Measurements from ENCODE around the gene PVR.

PVR gene

GRCh38 chr19:44698492-44699201 lies 54.9 kb downstream of the PVR start, which contains the start of gene CEACAM16:
Gene CEACAM16, plus strand, starts transcription at chr19:44699151. Its CDS starts 2,306 bp downstream, at chr19:44701457.
- no peak for TF ChIP-seq ZFX (IDR thresholded peaks at IDR 0.05)
- TF ChIP-seq, protein P1, sequence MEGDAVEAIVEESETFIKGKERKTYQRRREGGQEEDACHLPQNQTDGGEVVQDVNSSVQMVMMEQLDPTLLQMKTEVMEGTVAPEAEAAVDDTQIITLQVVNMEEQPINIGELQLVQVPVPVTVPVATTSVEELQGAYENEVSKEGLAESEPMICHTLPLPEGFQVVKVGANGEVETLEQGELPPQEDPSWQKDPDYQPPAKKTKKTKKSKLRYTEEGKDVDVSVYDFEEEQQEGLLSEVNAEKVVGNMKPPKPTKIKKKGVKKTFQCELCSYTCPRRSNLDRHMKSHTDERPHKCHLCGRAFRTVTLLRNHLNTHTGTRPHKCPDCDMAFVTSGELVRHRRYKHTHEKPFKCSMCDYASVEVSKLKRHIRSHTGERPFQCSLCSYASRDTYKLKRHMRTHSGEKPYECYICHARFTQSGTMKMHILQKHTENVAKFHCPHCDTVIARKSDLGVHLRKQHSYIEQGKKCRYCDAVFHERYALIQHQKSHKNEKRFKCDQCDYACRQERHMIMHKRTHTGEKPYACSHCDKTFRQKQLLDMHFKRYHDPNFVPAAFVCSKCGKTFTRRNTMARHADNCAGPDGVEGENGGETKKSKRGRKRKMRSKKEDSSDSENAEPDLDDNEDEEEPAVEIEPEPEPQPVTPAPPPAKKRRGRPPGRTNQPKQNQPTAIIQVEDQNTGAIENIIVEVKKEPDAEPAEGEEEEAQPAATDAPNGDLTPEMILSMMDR (conservative IDR thresholded peaks at IDR 0.05) = no peak
- H3K27ac ChIP-seq = peak within 1 kb of the TSS; percentile 8; the same call in 1 of the 2 replicates

GRCh38 chr19:44700547-44700946 lies 56.8 kb downstream of the PVR start:
- no peak overlapping the region for H3K27ac ChIP-seq
- TF ChIP-seq ZFX (IDR thresholded peaks at IDR 0.05) = no peak
- TF ChIP-seq, protein P1 (conservative IDR thresholded peaks at IDR 0.05) = no peak

GRCh38 chr19:44701228-44701627 lies 57.5 kb downstream of the PVR start:
- no peak overlapping the region for H3K27ac ChIP-seq
- no peak for TF ChIP-seq ZFX (IDR thresholded peaks at IDR 0.05)
- TF ChIP-seq, protein P1 (conservative IDR thresholded peaks at IDR 0.05) = no peak

- TF ChIP-seq, protein P1 (conservative IDR thresholded peaks at IDR 0.05) = no peak
- TF ChIP-seq ZFX (IDR thresholded peaks at IDR 0.05) = no peak
- no peak overlapping the region for H3K27ac ChIP-seq
Observed at GRCh38 chr19:44702551-44703176, 59.0 kb downstream of the PVR start.

GRCh38 chr19:44703336-44704078 lies 59.8 kb downstream of the PVR start:
- no peak for TF ChIP-seq ZFX (IDR thresholded peaks at IDR 0.05)
- TF ChIP-seq, protein P1 (conservative IDR thresholded peaks at IDR 0.05) = no peak
- H3K27ac ChIP-seq = no peak overlapping the region

DNA sequence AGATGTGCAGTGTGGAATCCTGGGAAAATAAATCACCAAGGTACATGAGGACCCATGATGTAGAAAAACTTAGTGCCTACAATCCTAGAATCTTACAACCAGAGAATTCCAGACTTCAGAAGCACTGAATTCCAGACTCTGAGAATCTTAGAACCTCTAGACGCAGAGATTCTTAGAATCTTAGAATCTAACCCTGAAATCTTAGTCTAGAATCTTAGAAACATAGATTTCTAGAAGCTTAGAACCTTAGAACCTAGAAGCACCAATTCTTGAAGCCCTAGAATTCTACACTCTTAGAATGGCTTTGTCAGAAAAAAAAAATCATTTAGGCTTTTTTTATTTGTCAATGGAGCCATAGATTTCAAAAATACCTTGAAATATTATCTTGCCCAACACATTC lies 61.3 kb downstream of the PVR start:
- TF ChIP-seq, protein P1 (conservative IDR thresholded peaks at IDR 0.05) = no peak
- TF ChIP-seq ZFX (IDR thresholded peaks at IDR 0.05) = no peak
- H3K27ac ChIP-seq = no peak overlapping the region

All from C4-2B (cell line).